NCI-H1694 treated with DMSO at 0.1 percent for 48 hours (cell line): ENCODE results near the gene RPAP2.
"Not testable (repeated sequence)": the region's sequence is repeated elsewhere in the genome, so short reads cannot be mapped to it uniquely, and the experiment has no call there.

Source experiments
- DNase-seq: peaks from one replicate; lab custom pipeline; 2025; lab: John Stamatoyannopoulos, UW

Gene RPAP2

DNA sequence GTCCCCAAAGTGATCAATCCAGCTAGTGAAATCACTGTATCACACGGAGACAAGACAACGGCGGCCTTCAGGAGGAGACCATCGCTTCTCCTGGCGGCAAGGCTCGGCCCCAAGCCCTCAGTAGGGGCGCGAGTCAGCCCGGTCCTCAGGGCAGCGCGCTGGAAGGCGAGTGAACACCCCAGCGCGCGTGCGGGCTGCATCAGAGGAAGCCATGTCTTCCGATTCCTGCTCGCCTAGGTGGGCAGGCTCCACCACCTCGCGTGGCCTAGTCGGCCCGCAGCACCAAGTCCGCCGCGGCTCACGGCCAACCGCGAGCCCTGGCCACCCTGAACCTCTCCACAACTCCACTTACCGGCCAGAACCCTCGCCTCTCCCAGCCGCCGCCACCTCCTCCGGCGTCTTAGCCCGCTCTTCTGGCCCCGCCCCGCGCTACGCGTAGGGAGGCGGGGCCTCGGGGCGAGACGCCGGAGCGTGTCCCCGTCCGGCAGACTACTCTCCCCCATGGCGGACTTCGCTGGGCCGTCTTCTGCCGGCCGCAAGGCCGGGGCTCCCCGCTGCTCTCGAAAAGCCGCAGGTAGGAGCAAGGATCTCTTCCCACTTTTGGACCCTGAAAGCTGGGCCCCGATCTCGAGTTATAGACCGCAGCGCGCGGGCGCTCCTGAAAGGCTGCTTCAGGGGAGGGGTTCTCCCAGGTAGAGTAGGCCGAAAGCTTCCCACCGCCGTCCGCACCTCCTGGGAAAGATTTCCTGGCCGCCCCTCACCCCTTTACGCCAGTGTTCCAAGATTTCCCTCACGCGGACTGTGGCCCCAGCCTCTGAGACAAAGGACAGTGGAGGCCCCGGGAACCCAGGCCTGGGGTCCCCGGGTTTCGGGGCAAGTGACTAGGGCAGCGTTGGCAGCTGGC is at the start of gene RPAP2, which contains the start of gene GLMN:
RPAP2 (plus strand) TSS at position 487 of the 904 bp plus-strand sequence; CDS start at position 502, 15 bp downstream.
GLMN (minus strand) TSS at position 415 of the 904 bp plus-strand sequence. CDS start 988 bp downstream, outside the sequence.
- DNase-seq, result peak; percentile 83

DNA sequence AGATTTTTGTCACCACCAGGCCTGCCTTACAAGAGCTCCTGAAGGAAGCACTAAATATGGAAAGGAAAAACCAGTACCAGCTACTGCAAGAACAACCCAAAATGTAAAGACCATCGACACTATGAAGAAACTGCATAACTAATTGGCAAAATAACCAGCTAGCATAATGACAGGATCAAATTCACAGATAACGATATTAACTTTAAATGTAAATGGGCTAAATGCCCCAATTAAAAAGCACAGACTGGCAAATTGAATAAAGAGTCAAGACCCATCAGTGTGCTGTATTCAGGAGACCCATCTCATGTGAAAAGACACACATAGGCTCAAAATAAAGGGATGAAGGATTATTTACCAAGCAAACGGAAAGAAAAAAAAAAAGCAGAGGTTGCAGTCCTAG is 44.1 kb upstream of the RPAP2 start:
- not testable (repeated sequence) for DNase-seq

- DNase-seq, result no peak
These were observed 39.5 kb upstream of the RPAP2 start for GRCh38 chr1:92259350-92259749.

DNA sequence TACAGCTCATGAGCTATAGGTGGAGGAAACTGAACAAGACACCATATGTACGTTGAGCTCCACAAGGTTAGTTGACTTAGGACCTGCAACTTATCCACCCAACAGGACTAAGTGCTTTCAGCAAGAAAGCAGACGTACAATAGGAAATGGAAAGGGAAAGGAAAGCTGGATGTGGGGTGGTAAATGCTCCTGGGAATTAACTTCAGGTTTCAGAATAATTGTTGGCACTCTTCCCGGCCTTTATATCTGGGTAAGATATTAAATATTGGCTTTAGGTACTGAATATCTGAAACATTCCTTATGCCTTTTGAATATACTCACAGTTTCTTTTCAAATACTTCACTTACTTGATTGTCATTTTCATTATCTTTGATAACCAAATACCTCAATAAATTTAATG is 36.3 kb upstream of the RPAP2 start:
- DNase-seq, result no peak

DNA sequence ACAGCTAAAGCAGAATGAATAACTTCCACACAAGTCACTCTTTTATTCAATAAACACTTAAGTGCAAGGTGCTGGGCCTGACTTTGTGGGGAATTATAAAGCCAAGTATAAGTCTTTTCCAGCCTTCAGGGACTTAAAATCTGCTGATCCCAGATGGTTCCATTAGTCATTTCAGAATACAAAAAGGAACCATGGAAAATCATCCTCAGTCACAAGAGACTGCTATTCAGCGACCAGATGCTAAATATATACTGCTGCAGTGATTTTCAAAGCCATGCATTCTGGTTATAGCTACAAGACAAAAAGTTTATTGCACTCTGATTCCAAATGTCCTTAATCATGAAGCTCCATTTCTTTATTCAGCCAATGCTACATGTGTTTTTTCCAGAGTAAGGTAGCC is 25.8 kb upstream of the RPAP2 start:
- DNase-seq, result no peak

DNA sequence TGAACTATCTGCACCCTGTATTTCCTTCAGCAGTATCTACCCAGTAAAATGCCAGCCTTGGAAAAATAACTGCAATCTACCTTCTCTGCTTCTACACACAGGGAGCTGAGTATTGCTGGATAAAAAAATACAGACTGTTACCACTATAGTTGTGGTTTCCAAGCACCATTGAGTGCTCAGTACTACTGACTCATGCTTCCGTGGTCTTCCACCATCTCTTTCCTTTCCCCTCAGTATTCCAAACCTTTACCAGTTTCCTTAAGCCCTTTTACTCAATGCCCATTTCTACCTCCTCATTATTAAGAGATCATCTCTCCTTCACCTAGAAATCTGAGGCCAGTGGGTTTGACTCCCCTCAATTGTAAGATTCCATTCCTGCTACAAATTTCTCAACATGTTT is 23.9 kb upstream of the RPAP2 start:
- no peak for DNase-seq

GRCh38 chr1:92276082-92276481 is 22.8 kb upstream of the RPAP2 start:
- no peak for DNase-seq

DNA sequence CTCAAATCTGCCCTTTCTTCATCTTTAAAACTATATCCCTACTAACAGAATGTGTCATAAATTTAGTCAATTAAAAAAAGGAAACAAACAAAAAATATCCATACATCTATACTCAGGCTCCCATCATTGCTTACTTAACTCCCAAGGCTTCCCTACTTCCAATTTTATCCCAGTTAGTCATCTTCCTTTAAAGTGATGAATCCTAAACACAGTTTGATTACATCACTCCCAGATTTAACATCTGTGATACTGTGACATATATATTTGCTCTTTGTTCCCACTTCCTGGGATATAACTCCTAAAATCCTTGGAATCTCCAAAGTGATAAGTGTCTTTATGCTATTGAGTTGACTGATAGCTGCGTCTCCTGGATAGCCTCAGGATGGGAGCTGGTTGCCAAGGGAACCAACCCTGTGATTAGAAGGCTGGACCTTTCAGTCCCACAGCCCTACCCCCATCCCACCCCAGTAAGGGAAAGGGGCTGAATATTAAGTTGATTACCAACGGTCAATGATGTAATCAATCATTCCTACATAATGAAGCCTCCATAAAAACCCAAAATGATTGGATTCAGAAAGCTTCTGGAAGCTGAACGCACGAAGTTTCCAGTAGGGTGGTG is 21.6 kb upstream of the RPAP2 start:
- DNase-seq, result no peak

DNA sequence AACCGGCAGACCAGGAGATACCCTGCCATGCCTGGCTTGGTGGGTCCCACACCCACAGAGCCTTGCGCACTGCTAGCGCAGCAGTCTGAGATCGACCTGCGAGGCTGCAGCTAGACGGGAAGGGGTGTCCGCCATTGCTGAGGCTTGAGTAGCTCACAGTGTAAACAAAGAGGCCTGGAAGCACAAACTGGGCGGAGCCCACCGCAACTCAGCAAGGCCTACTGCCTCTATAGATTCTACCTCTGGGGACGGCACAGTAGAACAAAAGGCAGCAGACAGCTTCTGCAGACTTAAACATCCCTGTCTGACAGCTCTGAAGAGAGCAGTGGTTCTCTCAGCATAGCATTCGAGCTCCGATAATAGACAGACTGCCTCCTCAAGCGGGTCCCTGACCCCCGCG is 19.1 kb upstream of the RPAP2 start:
- DNase-seq, result not testable (repeated sequence)

DNA sequence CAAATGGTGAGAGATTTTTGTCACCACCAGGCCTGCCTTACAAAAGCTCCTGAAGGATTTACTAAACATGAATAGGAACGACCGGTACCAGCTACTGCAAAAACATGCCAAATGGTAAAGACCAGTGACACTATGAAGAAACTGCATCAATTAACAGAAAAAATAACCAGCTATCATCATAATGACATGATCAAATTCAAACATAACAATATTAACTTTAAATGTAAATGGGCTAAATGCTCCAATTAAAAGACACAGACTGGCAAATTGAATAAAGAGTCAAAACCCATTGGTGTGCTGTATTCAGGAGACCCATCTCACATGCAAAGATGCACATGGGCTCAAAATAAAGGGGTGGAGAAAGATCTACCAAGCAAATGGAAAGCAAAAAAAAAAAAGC is 17.4 kb upstream of the RPAP2 start:
- DNase-seq, result not testable (repeated sequence)

DNA sequence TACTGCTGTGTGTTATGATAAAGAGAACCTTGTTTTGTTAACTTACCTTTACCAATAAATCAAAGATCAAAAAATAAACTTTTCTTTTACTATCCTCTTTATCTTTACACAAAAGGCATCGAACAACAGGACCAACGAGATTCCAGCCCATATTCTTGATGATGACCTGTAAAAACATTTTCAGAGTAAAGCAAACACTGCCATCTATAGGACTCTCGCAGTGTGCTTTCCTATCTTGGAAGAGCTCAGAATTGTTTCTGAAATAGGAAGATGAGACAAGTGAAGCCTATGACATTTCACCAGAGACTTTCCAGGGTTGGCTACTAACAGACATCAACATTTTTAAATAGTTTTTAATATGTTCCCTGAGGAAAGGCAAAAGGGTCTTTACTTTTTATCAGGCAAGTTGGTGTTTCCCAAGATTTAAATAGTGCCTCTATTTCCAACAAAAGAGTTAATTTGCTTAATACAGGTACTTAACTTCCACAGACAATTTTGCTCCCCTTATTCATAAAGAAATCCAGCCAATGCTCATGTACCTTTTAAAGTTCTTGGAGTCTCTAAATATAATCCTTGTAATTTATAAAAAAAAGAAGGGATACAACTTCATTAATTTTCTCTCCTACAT is 7.4 kb upstream of the RPAP2 start:
- peak; percentile 50 for DNase-seq

GRCh38 chr1:92298213-92298572 is 666 bp upstream of the RPAP2 start:
- no peak for DNase-seq

DNA sequence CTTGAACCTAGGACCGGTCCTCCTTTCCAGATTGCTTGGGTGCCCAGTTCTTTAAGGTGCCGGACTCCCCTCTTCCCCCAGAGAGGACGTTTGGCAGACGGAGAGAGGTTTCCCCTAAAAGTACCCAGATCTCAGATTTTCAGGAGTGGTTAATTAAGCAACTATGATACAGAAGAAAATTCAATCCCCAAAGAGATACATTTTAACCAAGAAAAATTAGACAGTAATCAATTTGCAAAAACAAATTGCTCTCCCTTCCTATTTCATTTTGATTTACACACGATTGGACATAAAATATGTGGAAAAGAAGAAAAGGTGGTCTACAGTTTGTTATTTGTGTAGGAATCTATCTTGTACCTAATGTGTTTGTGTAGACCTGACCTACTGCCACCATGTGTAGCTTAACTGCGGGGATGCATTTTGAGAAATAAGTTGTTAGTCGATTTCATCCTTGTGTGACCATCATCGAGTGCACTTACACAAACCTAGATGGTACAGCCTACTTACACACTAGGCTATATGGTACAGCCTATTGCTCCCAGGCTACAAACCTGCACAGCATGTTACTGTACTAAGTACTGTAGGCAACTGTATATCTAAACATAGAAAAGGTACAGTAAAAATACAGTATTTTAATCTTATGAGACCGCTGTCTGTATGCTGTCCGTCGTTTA is 755 bp downstream of the RPAP2 start:
- no peak for DNase-seq

GRCh38 chr1:92301021-92301420 is 2.2 kb downstream of the RPAP2 start:
- no peak for DNase-seq

GRCh38 chr1:92306020-92306419 is 7.2 kb downstream of the RPAP2 start:
- DNase-seq, result no peak

- DNase-seq, result no peak
These were observed 9.1 kb downstream of the RPAP2 start for GRCh38 chr1:92307980-92308379.

DNA sequence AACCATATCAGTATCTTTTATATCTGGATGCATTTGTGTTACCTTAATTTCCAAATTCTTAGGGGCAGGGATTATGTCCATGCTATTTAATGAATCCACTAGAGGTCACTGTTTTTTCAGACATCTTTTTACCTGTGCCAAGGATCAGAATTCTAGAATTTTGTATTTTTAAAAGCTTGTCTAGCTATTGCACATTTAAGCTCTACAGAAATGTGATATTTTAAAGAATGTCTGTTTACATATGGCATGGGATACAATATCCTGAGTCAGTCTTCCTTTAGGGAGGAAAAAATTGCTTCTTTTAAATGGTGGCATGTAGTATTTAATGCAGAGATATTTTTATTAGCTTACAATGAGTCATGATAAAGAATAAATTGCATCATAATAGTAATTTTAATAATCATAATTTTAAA is 11.3 kb downstream of the RPAP2 start:
- peak; percentile 67 for DNase-seq

DNA sequence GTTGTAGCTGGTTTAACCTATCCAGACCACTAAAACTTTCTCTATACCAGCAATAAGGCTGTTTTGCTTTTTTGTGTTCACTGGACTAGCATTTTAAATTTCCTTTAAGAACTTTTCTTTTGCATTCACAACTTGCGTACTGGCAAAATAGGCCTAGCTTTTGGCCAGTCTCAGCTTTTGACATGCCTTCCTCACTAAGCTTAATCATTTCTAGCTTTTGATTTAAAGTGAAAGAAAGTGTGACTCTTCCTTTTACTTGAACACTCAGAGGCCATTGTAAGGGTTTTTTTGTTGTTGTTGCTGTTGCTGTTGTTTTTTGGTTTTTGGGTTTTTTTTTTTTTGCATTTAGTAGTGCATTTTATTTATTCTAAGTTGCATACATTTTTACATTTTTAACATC is 15.2 kb downstream of the RPAP2 start:
- no peak for DNase-seq

- no peak for DNase-seq
These were observed 17.1 kb downstream of the RPAP2 start for GRCh38 chr1:92315766-92316599.

DNA sequence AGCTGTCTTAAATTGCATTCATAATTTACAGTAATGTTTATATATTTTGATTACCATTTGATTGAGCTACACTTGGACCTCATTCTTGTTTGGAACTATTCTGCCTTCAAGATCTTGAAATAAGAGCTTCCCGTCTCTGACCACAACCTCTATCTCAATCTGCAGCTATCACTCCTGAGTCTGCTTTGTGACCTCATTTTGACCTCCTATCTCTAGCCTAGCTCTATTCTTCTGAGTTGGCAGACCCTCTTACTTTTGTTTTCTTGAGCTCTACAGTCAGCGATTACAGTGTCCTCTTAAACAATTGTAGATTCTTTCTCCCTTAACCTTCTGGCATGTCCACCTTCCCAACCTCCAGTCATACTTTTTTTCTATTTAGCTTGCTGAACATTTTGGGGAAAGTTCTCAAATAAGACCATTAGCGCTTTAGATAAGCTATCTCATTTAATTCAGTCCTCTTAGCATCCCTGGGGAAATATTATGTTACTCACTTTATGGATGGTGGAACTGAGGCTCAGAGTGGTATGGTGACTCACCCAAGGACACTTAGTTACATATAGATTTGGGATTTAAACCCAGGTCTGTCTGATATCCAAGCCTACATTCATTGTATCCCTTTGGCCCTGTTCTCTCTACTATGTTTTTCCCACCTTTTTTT is 19.1 kb downstream of the RPAP2 start:
- no peak for DNase-seq
